Medulla oblongata (tissue), 1 donor: Measurements from ENCODE around the gene EFCAB8.
"Not testable (repeated sequence)": the region's sequence is repeated elsewhere in the genome, so short reads cannot be mapped to it uniquely, and the experiment has no call there.

Source experiments
- DNase-seq: peaks from one replicate; pipeline ENCODE4 v3.0.0-alpha.2; 2015; ENCODE audit errors: extremely low spot score

EFCAB8 gene

DNA sequence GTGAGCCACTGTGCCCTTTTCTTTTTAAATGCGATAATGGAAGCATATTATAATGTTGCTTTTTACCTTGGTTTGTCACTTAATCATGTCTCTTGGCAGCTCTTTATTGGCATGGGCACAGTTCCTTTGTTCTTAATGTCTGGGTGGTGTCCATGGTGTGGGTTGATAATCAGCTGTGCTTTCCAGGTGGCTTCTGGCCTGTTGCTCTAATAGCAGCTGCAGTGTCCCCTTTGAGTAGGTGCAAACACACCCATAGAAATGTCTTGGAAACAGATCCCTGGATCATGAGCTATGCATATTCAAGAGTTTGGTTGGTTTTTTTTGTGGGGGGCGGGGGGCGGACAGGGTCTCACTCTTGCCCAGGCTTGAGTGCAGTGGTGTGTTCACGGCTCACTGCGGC is 29.9 kb downstream of the EFCAB8 start:
- DNase-seq = no peak

DNA sequence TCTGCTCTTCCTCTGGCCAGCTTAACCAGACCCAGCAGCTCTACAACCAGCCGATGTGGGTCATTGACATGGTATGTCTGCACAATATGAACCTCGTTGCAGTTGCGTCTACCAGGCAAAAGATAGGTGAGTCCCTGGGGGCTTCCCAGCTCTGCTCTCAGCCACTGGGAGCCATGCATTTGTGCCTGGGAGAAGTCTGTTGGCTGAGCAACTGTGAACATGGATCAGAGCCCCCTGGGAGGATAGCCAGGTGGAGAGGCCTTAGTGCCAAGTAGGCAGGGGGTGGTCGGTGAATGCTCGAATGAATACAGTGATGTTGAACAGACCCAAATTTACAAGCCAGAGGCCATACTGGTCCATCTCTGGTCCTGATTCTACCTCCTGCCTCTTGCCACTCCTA is 30.6 kb downstream of the EFCAB8 start:
- no peak for DNase-seq

DNA sequence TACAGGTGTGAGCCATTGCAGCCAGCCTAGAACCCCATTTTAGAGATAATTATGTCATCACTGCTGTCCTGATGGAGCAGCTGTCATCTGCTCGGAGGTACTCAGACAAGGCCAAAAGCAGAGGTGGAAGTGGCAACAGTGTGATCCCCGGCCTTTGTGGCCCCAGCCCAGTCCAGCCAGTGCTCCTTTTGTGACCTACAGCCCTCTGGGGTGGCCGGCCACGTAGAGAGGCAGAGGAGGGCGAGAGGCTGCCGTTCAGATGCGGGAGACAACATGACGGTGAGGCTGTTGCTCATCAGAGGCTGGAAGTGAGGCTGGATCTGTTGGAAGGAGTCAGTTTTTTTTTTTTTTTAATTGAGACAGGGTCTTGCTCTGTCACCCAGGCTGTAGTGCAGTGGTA is 32.8 kb downstream of the EFCAB8 start:
- no peak for DNase-seq

DNA sequence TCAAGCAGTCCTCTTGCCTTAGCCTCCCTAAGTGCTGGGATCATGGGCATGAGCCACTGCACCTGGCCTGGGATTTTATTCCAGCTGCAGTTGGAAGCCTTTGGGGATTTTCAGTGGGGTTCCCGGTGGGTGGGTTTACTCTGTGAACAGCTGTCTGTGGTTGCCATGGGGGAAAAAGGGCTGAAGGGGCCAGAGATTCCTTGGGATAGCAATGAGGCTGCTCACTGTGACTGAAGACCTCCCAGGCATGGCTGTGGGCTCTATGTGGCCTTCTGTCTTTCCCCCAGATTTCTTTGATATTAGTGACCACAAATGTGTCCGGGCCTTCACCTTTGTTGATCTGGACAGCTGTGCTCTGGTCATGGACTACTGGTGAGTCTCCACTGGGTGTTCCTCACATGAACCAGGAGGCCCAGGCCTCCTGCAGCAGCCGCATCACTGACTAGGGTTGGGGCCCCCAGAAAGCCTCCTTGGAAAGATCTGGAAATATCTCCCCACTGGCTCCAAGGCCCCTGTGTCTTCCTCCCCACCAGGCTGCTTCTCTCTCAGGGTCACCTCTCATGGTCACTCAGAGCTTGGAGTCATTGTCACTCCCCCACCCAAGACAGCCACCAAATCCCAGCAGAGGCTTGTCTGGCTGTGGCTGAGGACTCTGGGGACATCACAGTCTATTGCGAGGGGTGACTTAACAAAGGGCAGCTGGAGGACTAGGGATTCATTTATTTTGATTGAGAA is 33.4 kb downstream of the EFCAB8 start:
- DNase-seq = no peak

DNA sequence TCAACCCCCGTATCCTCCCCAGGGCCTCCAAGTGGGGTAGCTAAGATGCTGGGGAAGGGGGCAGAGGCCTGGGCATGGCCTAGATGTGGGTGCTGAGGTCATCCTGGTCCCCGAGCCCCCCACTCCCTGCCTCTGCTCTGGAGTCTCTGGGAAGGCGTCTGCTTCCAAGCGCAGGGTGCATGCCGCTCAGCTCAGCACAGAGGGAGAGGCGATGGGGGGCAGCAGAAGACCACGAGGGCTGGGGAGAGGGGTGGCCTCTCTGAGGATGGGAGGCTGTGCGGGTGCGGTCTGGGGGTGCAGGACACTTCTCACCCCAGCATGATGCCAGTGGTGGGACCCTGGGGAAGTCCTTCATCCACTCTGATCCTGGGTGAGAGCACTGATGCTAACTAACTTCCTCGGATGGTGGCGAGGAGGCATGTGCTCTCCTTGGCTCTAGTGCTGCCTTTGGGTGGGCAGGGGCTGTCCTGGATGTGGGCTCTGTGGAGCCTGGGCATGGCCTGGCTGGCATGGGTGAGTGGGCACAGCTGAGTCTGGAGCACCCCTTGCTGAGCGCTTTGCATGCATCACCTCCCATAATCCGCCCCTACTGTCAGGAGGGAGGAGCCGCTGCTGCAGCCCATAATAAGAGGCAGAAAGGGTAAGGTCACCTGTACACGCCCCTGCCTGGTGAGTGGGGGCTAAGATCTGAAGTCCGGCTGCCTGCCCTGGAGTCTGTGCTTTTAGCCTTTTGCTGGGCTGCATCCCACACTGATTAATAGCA is 34.7 kb downstream of the EFCAB8 start:
- DNase-seq = no peak

DNA sequence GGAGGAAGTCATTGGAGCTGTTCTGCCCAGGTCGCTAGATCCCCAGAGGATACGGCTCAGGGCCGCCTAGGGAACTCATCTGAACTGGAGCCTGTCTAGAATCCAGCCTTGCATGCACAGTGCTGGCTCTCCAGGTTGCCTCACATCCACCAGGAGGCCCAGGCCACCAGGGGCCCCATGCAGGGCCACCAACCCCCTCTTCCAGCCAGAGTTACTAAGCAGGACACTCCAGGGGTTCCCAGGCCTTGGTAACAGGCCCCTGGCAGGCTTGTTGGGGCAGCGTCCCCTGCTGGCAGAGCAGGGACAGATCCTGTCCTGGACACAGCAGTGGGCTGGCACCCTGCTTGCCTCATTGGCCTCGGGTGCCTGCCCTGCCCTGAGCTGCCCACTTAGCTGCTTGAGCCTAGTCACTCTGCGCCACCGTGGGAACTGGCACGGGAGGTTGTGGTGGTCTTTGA is 35.3 kb downstream of the EFCAB8 start:
- DNase-seq = no peak

DNA sequence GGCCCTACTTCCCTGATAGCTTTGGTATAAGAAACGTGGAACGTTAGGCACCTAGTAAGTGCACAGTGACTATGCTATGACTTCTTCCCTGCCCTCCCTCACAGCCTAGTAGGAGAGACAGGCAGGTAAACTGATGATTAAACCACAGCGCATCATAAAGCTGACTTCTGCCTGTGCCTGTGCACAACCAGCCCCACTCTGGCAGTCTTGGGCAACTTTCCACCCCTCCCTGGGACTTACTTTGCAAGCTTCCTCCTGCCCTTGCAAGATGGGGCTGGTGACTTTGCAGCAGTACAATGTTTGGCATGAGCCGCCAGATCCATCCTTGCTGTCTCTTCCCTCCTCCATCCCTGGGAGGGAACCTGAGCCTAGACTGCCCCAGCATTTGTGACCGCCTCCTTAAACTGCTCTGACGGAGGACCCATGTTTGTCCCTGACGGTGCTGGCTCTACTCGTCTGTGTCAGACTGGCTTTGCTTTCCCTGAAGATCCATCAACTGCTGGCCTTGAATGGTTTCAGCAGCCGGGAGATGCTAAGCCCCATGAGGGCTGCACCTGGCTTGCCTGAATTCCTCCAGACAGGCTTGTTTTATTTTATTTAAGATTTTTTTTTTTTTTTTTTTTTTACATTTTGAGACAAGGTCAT is 36.1 kb downstream of the EFCAB8 start:
- no peak for DNase-seq

DNA sequence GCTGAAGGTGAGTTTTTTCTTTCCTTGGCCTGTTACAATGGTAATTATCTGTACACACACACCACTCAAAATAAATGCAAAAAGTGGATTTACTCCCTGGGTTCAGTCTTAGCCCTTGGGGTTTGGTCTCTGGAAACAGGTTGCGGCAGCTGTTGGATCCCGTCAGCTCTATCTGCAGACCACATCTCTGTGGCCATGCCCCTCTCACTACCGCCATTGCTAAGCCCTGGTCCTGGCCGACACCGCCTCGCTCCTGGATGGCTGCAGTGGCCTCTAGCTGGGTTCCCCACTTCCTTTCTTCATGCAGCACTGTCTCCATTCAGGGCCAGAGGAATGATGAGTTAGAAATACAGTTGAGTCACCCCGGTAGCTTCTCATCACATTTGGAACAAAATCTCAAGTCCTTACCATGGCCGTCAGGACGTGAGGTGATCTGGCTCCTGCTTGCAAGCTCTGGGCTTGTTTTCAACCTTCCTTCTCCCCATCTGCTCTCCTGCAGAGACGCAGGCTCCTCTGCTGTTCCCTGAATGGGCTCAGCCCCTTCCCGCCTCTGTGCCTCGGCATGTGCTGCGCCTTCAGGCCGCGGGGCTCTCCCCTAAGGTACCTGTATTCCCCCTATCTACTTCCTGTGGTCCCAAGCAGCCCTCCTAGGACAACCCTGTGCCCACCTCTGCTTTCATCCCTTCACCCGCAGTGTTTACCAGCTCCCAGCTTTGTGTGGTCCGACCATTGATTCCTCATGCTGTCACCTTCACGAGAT is 38.0 kb downstream of the EFCAB8 start:
- DNase-seq = no peak

DNA sequence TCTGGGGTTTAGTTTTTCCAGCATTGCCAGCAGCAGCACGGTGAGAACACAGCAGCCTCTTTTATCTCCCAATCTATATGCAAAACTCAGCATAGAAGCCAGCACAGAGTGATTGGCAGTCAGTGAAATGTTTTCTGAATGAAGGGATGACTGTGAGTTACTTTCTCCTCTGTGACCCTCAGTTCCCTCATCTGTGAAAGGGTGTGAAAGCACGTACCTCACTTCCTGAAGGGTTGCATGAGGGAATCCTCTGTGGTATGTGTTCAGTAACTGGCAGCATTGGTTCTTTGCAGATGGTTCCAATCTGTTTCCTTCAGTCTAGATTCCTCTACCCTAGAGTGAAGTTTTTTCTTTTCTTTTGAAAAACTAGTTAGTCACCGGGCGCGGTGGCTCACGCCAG is 40.0 kb downstream of the EFCAB8 start:
- DNase-seq = no peak

DNA sequence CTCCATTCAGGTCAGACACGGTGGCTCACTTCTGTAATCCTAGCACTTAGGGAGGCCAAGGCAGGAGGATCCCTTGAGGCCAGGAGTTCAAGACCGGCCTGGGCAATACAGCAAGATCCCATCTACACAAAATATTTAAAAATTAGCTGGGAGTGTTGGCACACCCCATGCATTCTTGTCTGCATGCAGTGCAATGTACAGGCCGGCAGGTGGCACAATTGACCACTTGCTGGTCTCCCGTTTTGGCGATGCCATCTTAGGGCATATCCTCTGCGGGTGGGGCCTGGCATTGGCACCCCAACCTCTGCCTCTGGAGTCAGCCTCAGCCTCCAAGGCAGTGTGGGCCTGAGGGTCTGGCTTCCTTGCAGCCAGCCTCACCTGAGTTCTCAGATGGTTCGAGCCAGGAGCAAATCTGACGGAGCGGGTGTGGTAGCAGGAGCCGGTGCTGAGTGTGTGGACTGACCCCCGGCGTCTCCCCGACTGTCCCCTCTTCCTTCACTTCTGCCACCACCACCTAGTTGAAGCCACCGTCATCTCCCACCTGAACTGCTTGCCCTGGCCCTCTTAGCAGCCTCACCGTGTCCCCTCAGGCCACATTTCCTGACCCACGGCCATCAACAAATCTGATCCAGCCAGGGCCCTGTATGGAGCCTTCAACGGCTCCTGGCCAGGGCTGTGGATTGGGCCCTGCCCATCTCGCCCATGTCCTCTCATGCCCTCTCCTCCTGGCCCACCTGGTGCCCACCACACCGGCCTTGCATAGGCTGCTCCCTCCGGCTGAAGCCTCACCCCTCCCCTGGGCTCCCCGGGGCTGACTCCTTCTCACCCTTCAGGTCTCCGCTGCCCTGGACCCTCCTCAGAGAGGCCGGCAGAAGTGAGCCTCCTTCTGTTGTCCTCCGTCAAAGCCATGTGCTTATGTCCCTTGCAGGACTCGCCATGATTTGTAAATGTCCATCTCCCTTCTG is 44.0 kb downstream of the EFCAB8 start:
- DNase-seq = peak; percentile 68

DNA sequence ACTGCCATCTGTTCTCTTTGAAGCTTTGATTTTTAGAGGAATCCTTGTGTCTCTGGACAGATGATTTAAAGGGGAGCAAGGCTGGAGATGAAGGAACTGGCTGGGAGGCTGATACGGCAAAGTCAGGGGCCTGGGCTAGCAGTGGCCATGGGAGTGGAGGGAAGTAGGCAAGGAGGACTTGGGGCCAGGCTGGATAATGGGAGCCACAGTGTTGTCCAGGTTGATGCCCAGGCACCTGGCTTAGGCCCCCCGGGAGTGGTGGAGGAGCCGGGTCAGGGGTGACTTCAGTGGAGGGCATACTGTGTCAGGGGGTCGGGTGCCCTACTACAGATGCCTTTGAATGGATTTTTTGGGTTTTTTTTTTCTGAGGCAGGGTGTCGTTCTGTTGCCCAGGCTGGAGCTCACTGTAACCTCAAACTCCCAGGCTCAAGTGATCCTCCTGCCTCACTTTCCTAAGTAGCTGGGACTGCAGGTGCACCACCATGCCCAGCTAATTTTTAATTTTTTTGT is 45.0 kb downstream of the EFCAB8 start:
- DNase-seq = no peak

DNA sequence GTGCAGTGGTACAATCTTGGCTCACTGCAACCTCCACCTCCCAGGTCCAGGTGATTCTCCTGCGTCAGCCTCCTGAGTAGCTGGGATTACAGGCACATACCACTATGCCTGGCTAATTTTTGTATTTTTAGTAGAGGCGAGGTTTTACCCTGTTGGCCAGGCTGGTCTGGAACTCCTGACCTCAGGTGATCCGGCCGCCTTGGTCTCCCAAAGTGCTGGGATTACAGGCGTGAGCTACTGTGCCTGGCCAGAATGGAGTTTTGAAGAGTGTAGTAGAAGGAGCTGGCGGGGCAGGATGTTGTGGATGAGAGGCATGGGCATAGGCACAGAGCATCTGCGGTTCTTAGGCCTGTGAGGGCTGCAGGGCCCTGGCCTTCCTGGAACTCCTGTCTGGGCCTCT is 46.0 kb downstream of the EFCAB8 start:
- not testable (repeated sequence) for DNase-seq

DNA sequence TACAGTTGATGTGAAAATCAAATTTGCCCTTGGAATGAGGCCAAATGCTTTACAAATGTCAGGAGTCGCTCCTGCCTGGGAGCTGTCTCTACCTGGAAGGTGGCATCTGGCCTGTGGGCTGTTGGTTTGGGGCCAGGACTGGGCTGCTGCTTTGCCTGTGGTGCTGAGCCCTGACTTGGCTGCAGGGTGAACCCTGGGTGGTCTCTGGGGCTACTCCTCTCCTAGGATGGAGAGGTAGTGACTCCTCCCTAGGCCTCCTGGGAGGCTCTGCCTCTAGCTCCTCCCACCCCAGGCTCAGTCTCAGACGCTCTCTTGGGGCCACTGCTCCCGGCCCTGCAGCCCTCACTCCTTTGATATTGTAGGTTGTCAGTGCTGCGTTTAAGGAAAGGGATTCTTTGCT is 47.5 kb downstream of the EFCAB8 start:
- no peak for DNase-seq

DNA sequence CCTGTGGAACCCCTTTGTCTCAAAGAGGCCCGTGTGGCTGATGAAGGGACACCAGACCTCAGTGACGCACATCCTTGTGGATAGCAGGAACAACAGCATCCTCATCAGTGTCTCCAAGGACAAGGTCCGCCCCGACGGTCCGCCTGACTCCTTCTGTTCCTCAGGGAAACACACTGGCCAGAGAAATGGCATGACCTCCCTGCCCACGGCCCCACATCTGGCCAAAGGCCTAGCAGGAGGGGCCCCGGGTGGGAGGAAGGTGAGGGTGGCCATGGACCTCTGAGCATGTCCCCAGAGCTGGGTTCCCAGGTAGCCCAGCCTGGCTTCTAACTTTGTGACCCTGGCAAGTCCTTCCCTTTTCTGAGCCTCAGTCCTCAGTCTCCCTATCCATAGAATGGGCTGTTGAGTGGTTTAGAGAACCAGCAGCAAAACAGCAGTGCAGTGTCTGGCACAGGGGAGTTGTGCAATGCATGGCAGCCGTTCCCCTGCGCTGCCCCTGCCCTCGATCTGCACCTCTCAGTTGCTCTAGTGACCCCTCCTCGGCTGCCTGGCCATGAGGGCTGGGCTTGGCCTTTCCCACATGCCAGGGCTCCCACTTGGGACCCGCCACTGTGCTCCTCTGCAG is 48.3 kb downstream of the EFCAB8 start:
- no peak for DNase-seq

DNA sequence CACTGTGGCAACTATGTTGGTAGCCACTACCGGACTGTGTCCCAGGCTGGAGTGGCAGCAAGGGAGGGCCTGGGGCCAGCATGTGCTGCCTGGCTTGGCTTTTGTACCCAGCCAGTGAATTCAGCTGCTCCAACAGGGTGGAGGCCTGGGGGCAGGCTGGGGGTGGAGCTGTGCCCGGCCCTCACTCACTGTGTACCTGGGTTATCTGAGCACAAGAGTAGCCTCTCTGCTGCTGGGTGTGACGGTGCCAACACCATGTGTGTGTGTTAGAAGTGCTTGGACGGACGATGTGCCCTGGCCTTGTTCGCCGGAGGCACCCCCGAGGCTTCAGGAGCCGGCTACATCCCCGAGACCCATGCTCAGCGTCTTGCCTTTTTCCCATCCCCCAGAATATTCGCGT is 49.2 kb downstream of the EFCAB8 start:
- DNase-seq = no peak

DNA sequence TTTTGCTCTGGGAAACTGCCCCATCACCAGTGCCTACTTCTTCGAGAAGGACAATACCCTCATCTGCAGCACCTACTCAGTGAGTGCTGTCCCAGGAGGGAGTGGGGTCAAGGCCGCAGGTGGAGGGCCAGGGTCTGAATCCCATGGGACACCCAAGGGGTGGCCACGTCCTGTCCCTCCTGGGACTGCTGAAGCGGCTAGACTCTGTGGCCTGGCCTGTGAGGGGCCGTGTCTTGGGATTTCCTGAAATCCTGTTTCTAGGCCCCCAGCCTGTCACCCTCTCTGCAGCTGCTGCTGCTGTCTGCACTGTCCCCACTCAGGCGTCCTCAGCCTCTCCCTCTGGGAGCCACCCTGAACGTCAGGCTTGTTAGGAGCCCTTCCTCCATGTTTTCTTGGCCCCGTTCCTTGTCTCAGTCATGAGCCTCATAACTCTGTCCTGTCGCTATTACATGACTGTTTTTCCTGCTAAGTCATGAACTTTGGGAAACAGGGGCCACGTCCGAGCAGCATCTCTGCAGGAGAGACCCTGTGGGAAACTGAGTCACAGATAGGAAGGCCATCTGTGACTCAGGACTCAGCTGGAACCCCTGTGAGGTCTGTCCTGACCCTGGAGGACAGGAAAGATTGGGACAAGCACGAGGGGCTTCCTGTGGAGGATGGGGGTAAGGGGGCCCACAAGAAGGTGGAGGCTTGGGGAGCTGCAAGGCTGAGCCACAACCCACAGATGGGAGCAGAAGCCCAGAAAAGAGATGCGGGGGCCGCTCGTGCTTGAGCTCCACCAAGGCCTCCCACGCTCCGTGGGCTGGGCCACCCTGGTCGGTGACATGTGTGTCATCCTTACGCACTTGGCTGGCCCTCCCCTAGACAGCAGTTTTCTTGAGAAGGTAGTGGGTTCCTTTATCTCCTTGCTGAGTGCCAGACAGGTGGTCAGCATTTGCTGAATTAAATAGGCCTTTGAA is 49.9 kb downstream of the EFCAB8 start:
- no peak for DNase-seq

DNA sequence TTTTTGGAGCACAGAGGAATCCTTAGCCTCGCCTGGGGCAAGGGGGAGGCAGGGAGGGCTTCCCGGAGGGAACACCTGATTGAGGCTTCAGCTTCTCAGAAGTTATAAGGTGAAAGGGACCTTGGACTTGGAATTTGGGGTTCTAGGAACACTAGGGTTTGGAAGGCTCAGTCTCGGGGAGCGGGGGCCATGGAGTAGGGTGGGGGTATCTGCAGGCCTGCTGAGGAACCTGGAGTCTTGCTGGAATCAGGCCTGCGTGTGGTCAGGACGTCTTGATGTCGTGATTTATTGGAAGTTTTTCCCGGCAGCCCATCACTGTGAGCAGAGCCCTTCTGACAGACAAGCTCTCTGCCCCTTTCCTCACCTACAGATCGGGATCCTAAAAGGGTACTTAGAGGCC is 50.7 kb downstream of the EFCAB8 start:
- DNase-seq = no peak

DNA sequence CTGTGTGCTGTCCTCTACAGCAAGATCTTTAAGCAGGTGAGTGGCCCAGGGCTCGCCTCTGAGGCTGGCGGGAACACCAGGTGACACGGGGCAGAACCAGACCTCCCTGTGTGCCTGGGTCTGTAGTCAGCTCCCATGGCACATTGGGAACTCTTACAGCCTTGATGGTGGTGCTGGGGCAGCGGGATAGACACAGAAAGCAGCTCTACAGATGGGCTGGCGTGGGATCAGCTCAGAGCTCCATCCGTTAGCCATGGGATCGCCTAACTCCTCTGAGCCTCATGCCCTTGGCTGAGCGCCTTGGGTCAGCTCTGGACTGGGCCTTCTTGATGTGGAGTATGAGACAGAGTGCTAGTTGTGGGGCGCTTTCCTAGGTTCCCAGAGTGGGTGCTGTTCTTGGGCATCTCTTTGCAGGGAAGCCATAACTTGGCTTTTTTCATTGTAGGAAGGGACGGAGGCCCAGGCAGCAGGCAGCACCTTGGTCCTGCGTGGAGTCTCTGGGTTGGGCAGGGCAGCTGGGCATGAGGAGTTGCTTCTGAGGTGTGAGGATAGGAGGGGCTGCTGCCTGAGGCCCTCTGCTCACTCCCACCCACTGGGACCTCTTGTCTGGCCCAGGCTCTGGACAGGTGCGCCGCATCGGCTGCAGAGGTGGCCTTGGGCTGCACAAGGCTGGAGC is 51.3 kb downstream of the EFCAB8 start:
- DNase-seq = no peak

DNA sequence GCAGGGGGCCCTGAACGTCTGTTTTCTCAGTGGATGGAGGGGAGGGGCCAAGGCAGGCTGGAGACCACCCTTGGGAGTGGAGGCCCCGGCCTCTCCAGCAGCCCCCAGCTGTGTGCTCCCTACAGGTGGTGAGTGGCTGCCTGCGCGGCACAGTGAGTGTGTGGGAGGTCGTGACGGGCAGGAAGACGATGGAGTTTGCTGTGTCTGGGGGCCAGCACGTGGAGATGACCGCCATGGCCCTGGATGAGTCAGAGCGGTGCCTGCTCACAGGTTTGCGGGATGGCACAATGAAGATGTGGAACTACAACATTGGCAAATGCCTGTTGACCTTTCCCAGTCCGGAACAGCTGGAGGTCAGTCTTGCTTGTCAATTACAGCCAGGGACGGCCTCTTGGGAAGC is 52.6 kb downstream of the EFCAB8 start:
- no peak for DNase-seq
